GM23338 (cell line): ENCODE results near the gene TBCD. TPM values are rescaled to one million over a fixed set of nuclear protein-coding genes. Genes with fewer than 3 reads are reported as not detected.

Experiments
- ATAC-seq: fragments of 200-7000 bp; cut with Tn5 transposase; 3 replicates; pipeline ENCODE4 v1.9.1; 2020
- DNase-seq: peaks from one replicate; pipeline ENCODE4 v3.0.0-alpha.2; 2015; ENCODE audit warnings: low spot score
- H2AFZ ChIP-seq: fragments of 200-600 bp; sonication (generic); 2 replicates; pipeline ENCODE4 v1.8.0; 2016; ENCODE audit warnings: antibody characterized with exemption, mild to moderate bottlenecking, moderate library complexity
- H3F3A ChIP-seq: fragments of 200-600 bp; sonication (generic); replicated peaks from 2 replicates; pipeline ENCODE4 v1.8.0; 2017; ENCODE audit warnings: antibody characterized with exemption, mixed run types, low read depth
- H3K27ac ChIP-seq: fragments of 200-600 bp; sonication (generic); 2 replicates; pipeline ENCODE4 v1.6.1; 2016; ENCODE audit warnings: low read depth
- H3K27me3 ChIP-seq: fragments of 200-600 bp; sonication (generic); 2 replicates; pipeline ENCODE4 v1.8.0; 2016; ENCODE audit warnings: mild to moderate bottlenecking, mixed run types, moderate library complexity; ENCODE audit not compliant: insufficient read depth
- H3K36me3 ChIP-seq: fragments of 200-600 bp; sonication (generic); 2 replicates; pipeline ENCODE4 v1.8.0; 2016; ENCODE audit warnings: mild to moderate bottlenecking; ENCODE audit not compliant: insufficient read depth
- H3K4me1 ChIP-seq: fragments of 200-600 bp; sonication (generic); 2 replicates; pipeline ENCODE4 v1.8.0; 2016; ENCODE audit warnings: mild to moderate bottlenecking, moderate library complexity; ENCODE audit not compliant: insufficient read depth
- H3K4me2 ChIP-seq: fragments of 200-600 bp; sonication (generic); 2 replicates; pipeline ENCODE4 v1.7.1; 2017; ENCODE audit warnings: mixed run types
- H3K4me3 ChIP-seq: fragments of 200-600 bp; sonication (generic); 2 replicates; pipeline ENCODE4 v1.6.1; 2016; ENCODE audit warnings: mixed run types
- H3K79me2 ChIP-seq: fragments of 200-600 bp; sonication (generic); replicated peaks from 2 replicates; pipeline ENCODE4 v1.8.0; 2017; ENCODE audit warnings: mild to moderate bottlenecking; ENCODE audit not compliant: insufficient read depth
- H3K9me2 ChIP-seq: fragments of 200-600 bp; sonication (generic); 2 replicates; pipeline ENCODE4 v1.8.0; 2017; ENCODE audit not compliant: insufficient read depth
- H4K20me1 ChIP-seq: fragments of 200-600 bp; sonication (generic); replicated peaks from 2 replicates; pipeline ENCODE4 v1.8.0; 2017; ENCODE audit warnings: mild to moderate bottlenecking; ENCODE audit not compliant: insufficient read depth
- H3K27ac Mint-ChIP-seq: 2 replicates; pipeline ENCODE4 v1.8.0; 2020; ENCODE audit warnings: inconsistent platforms, mild to moderate bottlenecking, moderate library complexity, mixed read lengths
- H3K27me3 Mint-ChIP-seq: 3 replicates; pipeline ENCODE4 v1.8.0; 2022; ENCODE audit warnings: low read depth, mild to moderate bottlenecking, moderate library complexity, mixed read lengths, inconsistent platforms; ENCODE audit not compliant: insufficient read depth, poor library complexity
- H3K36me3 Mint-ChIP-seq: 3 replicates; pipeline ENCODE4 v1.8.0; 2021; ENCODE audit warnings: low read depth, mild to moderate bottlenecking, inconsistent platforms, moderate library complexity, mixed read lengths
- H3K4me1 Mint-ChIP-seq: 3 replicates; pipeline ENCODE4 v1.8.0; 2020; ENCODE audit warnings: mild to moderate bottlenecking, inconsistent platforms, mixed read lengths
- H3K4me3 Mint-ChIP-seq: 3 replicates; pipeline ENCODE4 v1.8.0; 2021; ENCODE audit warnings: moderate library complexity, mild to moderate bottlenecking, inconsistent platforms, mixed read lengths
- H3K9me3 Mint-ChIP-seq: 3 replicates; pipeline ENCODE4 v1.8.0; 2020; ENCODE audit warnings: moderate library complexity, mild to moderate bottlenecking, inconsistent platforms, mixed read lengths
- CREB1 ChIP-seq: fragments of 250-450 bp; sonication (Bioruptor Pico); IDR thresholded peaks from 2 replicates; pipeline ENCODE4 v1.5.0; 2020; ENCODE audit warnings: low read depth, mild to moderate bottlenecking, moderate library complexity
- EZH2phosphoT487 ChIP-seq: fragments of 200-600 bp; sonication (generic); IDR thresholded peaks from one replicate; pipeline ENCODE4 v1.8.1; 2018; ENCODE audit warnings: antibody characterized with exemption; ENCODE audit not compliant: unreplicated experiment
- JUNB ChIP-seq: IDR thresholded peaks from one replicate; pipeline ENCODE4 v1.6.1; 2016; ENCODE audit warnings: antibody characterized with exemption; ENCODE audit not compliant: unreplicated experiment
- REST ChIP-seq: IDR thresholded peaks from one replicate; pipeline ENCODE4 v1.6.1; 2018; ENCODE audit warnings: antibody characterized with exemption; ENCODE audit not compliant: unreplicated experiment
- STAT1 ChIP-seq: IDR thresholded peaks from one replicate; pipeline ENCODE4 v1.6.1; 2016; ENCODE audit warnings: antibody characterized with exemption; ENCODE audit not compliant: unreplicated experiment
- ZNF331 ChIP-seq: fragments of 250-450 bp; sonication (Bioruptor Pico); IDR thresholded peaks from 2 replicates; pipeline ENCODE4 v1.5.0; 2020; ENCODE audit warnings: low read depth, mild to moderate bottlenecking, moderate library complexity
- ZNF462 ChIP-seq: fragments of 250-450 bp; sonication (Bioruptor Pico); IDR thresholded peaks from 2 replicates; pipeline ENCODE4 v1.5.0; 2020; ENCODE audit warnings: mild to moderate bottlenecking, moderate library complexity
- polyA plus RNA-seq: library from polyadenylated mRNA; unstranded; fragments of >200 nt; fragmentation: Nextera tagmentation; extraction: Ambion mirVana; gene quantifications from 2 replicates; pipeline ENCODE4 v1.2.1, GENCODE V29; 2016
- total RNA-seq: library from RNA; depleted of rRNA; stranded (reverse); fragments of >200 nt; shearing (Covaris generic); gene quantifications from 2 replicates; pipeline ENCODE4 v1.2.3, GENCODE V29; 2014

TBCD gene
- total and polyA plus RNA-seq, 2 experiments from 2014 or later: 75.0 to 116 TPM

GRCh38 chr17:82949361-82949760 is 197.5 kb downstream of the TBCD start:
- H3F3A ChIP-seq: no peaks in the 10 kb centered on the region
- peaks cover 10% of the 10 kb centered on the region for H3K36me3 ChIP-seq
- H3K36me3 Mint-ChIP-seq: peaks cover 100% of the 10 kb centered on the region
- no peak overlapping the region for H3K27ac Mint-ChIP-seq
- no peak for ATAC-seq
- no peak overlapping the region for H3K4me3 Mint-ChIP-seq
- no peak overlapping the region for H3K4me3 ChIP-seq
- H3K4me2 ChIP-seq: no peak overlapping the region
- peaks cover 22% of the 10 kb centered on the region for H3K27me3 Mint-ChIP-seq
- no peaks in the 10 kb centered on the region for H4K20me1 ChIP-seq
- no peaks in the 10 kb centered on the region for H3K79me2 ChIP-seq
- no peak for TF ChIP-seq ZNF462 (CRISPR knock-in tag)
- TF ChIP-seq EZH2phosphoT487: no peak
- TF ChIP-seq ZNF331 (CRISPR knock-in tag): no peak
- no peak overlapping the region for H2AFZ ChIP-seq
- H3K27ac ChIP-seq: no peak overlapping the region
- H3K9me3 Mint-ChIP-seq: peaks cover 100% of the 10 kb centered on the region
- no peaks in the 10 kb centered on the region for H3K4me1 ChIP-seq
- no peaks in the 10 kb centered on the region for H3K9me2 ChIP-seq
- H3K4me1 Mint-ChIP-seq: no peaks in the 10 kb centered on the region
- no peak for DNase-seq
- no peaks in the 10 kb centered on the region for H3K27me3 ChIP-seq

DNA sequence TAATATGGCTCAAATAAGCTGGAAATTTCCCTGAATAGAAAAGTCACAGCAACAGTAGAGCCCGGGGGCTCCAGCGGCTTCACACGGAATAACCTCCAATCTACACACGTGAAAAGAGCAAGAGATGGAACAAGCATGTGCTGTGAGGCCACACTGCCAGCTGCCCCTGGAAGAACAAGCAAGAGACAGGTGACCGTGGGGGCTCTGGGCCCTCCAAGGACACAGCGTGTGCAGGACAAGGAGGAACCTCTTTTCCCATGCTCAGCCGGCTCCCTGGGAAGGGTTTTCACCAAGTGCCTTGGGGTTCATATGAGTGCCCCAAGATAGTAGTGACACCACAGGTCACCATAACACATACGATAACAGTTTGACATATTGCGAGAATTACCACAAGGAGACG is 198.1 kb downstream of the TBCD start:
- Histone ChIP-seq H3K9me2 (no peaks in the 10 kb centered on the region; the same call in 1 of the 2 replicates), H3K36me3 (peaks cover 9% of the 10 kb centered on the region), H3K4me2 (no peak overlapping the region), H3K4me3 (no peak overlapping the region), H3K4me1 (no peaks in the 10 kb centered on the region), H3K79me2 (no peaks in the 10 kb centered on the region), H3F3A (no peaks in the 10 kb centered on the region), H4K20me1 (no peaks in the 10 kb centered on the region), H2AFZ (no peak overlapping the region), H3K27me3 (no peaks in the 10 kb centered on the region), H3K27ac (no peak overlapping the region)
- ATAC-seq (no peak), DNase-seq (no peak)
- Mint-ChIP-seq H3K4me1 (no peaks in the 10 kb centered on the region), H3K27ac (no peak overlapping the region), H3K4me3 (no peak overlapping the region), H3K36me3 (peaks cover 100% of the 10 kb centered on the region), H3K9me3 (peaks cover 100% of the 10 kb centered on the region), H3K27me3 (peaks cover 22% of the 10 kb centered on the region)
- TF ChIP-seq STAT1: no peak
- no peak for TF ChIP-seq CREB1 (CRISPR knock-in tag)
- no peak for TF ChIP-seq REST
- no peak for TF ChIP-seq JUNB
